Parathyroid adenoma (tissue), 2 donors: ENCODE measurements around the gene PTK6.
A peak's percentile ranks its signal among the peaks of the same experiment; 100 is the strongest.

ENCODE experiments used
- H2AFZ ChIP-seq: fragments of 300-600 bp; sonication (generic); one replicate; pipeline ENCODE4 v1.7.0; 2017; ENCODE audit warnings: antibody characterized with exemption, mild to moderate bottlenecking
- H3K27ac ChIP-seq: fragments of 300-600 bp; sonication (generic); one replicate; pipeline ENCODE4 v1.7.0; 2017
- H3K27me3 ChIP-seq: fragments of 300-600 bp; sonication (generic); one replicate; pipeline ENCODE4 v1.7.0; 2017; ENCODE audit warnings: low read length; ENCODE audit not compliant: control insufficient read depth, insufficient read depth
- H3K36me3 ChIP-seq: fragments of 300-600 bp; sonication (generic); one replicate; pipeline ENCODE4 v1.7.0; 2017; ENCODE audit warnings: low read length; ENCODE audit not compliant: control insufficient read depth, insufficient read depth
- H3K4me1 ChIP-seq: fragments of 300-600 bp; sonication (generic); one replicate; pipeline ENCODE4 v1.7.0; 2017; ENCODE audit warnings: control low read depth
- H3K4me2 ChIP-seq: fragments of 300-600 bp; sonication (generic); one replicate; pipeline ENCODE4 v1.7.0; 2017; ENCODE audit warnings: low read length
- H3K4me3 ChIP-seq: fragments of 300-600 bp; sonication (generic); one replicate; pipeline ENCODE4 v1.7.0; 2017; ENCODE audit warnings: low read depth, low read length
- H3K79me2 ChIP-seq: fragments of 300-600 bp; sonication (generic); one replicate; pipeline ENCODE4 v1.7.0; 2017; ENCODE audit warnings: control low read depth
- H3K9ac ChIP-seq: fragments of 300-600 bp; sonication (generic); one replicate; pipeline ENCODE4 v1.7.0; 2017; ENCODE audit warnings: mild to moderate bottlenecking
- H3K9me3 ChIP-seq: fragments of 300-600 bp; sonication (generic); one replicate; pipeline ENCODE4 v1.7.0; 2017; ENCODE audit warnings: low read length; ENCODE audit not compliant: control insufficient read depth
- CTCF ChIP-seq: fragments of 300-600 bp; sonication (generic); IDR thresholded peaks from one replicate; pipeline ENCODE4 v1.7.0; 2017; ENCODE audit warnings: antibody characterized with exemption, mild to moderate bottlenecking
- donor health status: primary hyperparathyroidism.

Gene PTK6

GRCh38 chr20:63536997-63537524 lies at the start of gene PTK6:
Gene PTK6, minus strand, starts transcription at chr20:63537376. Its CDS starts 62 bp downstream, at chr20:63537314.
- H3K9ac ChIP-seq, result no peak within 1 kb of the TSS
- H3K27ac ChIP-seq, result no peak within 1 kb of the TSS

GRCh38 chr20:63586797-63587196 lies 49.6 kb upstream of the PTK6 start:
- no peaks in the 10 kb centered on the region for H3K9me3 ChIP-seq
- H3K4me3 ChIP-seq, result no peak overlapping the region
- no peaks in the 10 kb centered on the region for H3K36me3 ChIP-seq
- H3K9ac ChIP-seq, result no peak overlapping the region
- no peak for TF ChIP-seq CTCF
- no peak overlapping the region for H3K27ac ChIP-seq
- no peaks in the 10 kb centered on the region for H3K27me3 ChIP-seq
- no peaks in the 10 kb centered on the region for H3K4me1 ChIP-seq
- H3K4me2 ChIP-seq, result no peak overlapping the region
- H3K79me2 ChIP-seq, result no peaks in the 10 kb centered on the region
- no peak overlapping the region for H2AFZ ChIP-seq

More at GRCh38 chr20:63536997-63537524, at the start of gene PTK6:
- Histone ChIP-seq H3K4me2 (peak within 1 kb of the TSS; percentile 41), H3K79me2 (no peaks in the 10 kb centered on the region), H3K9me3 (no peaks in the 10 kb centered on the region), H3K36me3 (no peaks in the 10 kb centered on the region), H2AFZ (peak within 1 kb of the TSS; percentile 31), H3K27me3 (no peaks in the 10 kb centered on the region), H3K4me1 (no peaks in the 10 kb centered on the region), H3K4me3 (peak within 1 kb of the TSS; percentile 19)
- no peak for TF ChIP-seq CTCF

GRCh38 chr20:63585616-63586565 lies 48.7 kb upstream of the PTK6 start:
- Histone ChIP-seq H3K27me3 (no peaks in the 10 kb centered on the region), H3K79me2 (no peaks in the 10 kb centered on the region), H3K9ac (no peak overlapping the region), H3K4me3 (no peak overlapping the region), H3K27ac (no peak overlapping the region), H3K4me2 (no peak overlapping the region), H3K36me3 (no peaks in the 10 kb centered on the region), H3K9me3 (no peaks in the 10 kb centered on the region), H3K4me1 (no peaks in the 10 kb centered on the region), H2AFZ (no peak overlapping the region)
- no peak for TF ChIP-seq CTCF

GRCh38 chr20:63582382-63583063 lies 45.3 kb upstream of the PTK6 start:
- H3K4me3 ChIP-seq, result no peak overlapping the region
- no peaks in the 10 kb centered on the region for H3K79me2 ChIP-seq
- no peak overlapping the region for H3K4me2 ChIP-seq
- no peaks in the 10 kb centered on the region for H3K27me3 ChIP-seq
- no peaks in the 10 kb centered on the region for H3K36me3 ChIP-seq
- no peaks in the 10 kb centered on the region for H3K9me3 ChIP-seq
- no peak overlapping the region for H2AFZ ChIP-seq
- TF ChIP-seq CTCF, result no peak
- H3K9ac ChIP-seq, result no peak overlapping the region
- H3K27ac ChIP-seq, result no peak overlapping the region
- H3K4me1 ChIP-seq, result no peaks in the 10 kb centered on the region
